Endothelial cell of umbilical vein (primary cell): Measurements from ENCODE around the gene MYDGF. TPM values are rescaled to one million over a fixed set of nuclear protein-coding genes. Genes with fewer than 3 reads are reported as not detected.

Source experiments
- BruUV-seq: library from RNA; stranded (reverse); fragments of 400-500 nt; replicated peaks from 2 replicates; lab custom pipeline; 2021; lab: Mats Ljungman, UMichigan
- CTCF ChIA-PET: fragments of 300-600, 350-600 bp; sonication (Branson Sonifier 250); formaldehyde crosslinking; loops from one replicate; lab custom pipeline; 2021; ENCODE audit warnings: antibody characterized with exemption, inconsistent platforms; lab: Charles Lee
- POLR2A ChIA-PET: fragments of 300-600, 350-600 bp; sonication (Branson Sonifier 250); formaldehyde crosslinking; loops from one replicate; lab custom pipeline; 2021; ENCODE audit warnings: antibody characterized with exemption, inconsistent platforms; lab: Charles Lee
- DNase-seq: peaks from one replicate; pipeline ENCODE4 v3.0.0-alpha.2; 2011; ENCODE audit warnings: low read depth, low spot score
- FAIRE-seq: peaks from 2 replicates; lab custom pipeline; 2011; peaks lifted over from hg19 to GRCh38; lab: Jason Lieb, UNC
- H2AFZ ChIP-seq: 2 replicates; pipeline ENCODE4 v1.6.0; 2012; ENCODE audit warnings: low read depth, low read length, control low read depth, inconsistent platforms
- H3K27ac ChIP-seq: 2 replicates; pipeline ENCODE4 v1.5.1; 2011; ENCODE audit warnings: low read depth, mild to moderate bottlenecking, control low read depth, low read length, moderate library complexity; ENCODE audit not compliant: insufficient read depth
- H3K27me3 ChIP-seq, 2 experiments: 2 replicates each; pipeline versions ENCODE4 v1.6.0 to v1.6.1; 2011; ENCODE audit warnings: low read length in 2 of 2, mixed read lengths in 1 of 2; ENCODE audit not compliant: control insufficient read depth in 2 of 2, insufficient read depth in 2 of 2
- H3K36me3 ChIP-seq, 2 experiments: 2 replicates in 1 of 2; 3 replicates in 1 of 2; pipeline ENCODE4 v1.5.1; 2011; ENCODE audit warnings: low read length in 2 of 2, mild to moderate bottlenecking in 1 of 2, moderate library complexity in 1 of 2; ENCODE audit not compliant: control insufficient read depth in 2 of 2, insufficient read depth in 2 of 2; ENCODE audit errors: extremely low read depth in 1 of 2
- H3K4me1 ChIP-seq: 3 replicates; pipeline ENCODE4 v1.5.1; 2011; ENCODE audit warnings: mild to moderate bottlenecking, low read length; ENCODE audit not compliant: control insufficient read depth, insufficient read depth; ENCODE audit errors: extremely low read depth
- H3K4me2 ChIP-seq: 2 replicates; pipeline ENCODE4 v1.6.1; 2011; ENCODE audit warnings: low read length, control low read depth, mixed read lengths; ENCODE audit not compliant: insufficient read depth
- H3K4me3 ChIP-seq, 3 experiments: fragments of 200-600 bp in 1 of 3; sonication (generic), shearing (Covaris generic) in 1 of 3; replicated peaks in 1 of 3; 2 replicates each; pipeline ENCODE4 v1.5.1; 2011 to 2016; ENCODE audit warnings: control low read depth in 3 of 3, low read length in 3 of 3, mild to moderate bottlenecking in 2 of 3, inconsistent platforms in 1 of 3, low read depth in 1 of 3, moderate library complexity in 1 of 3; ENCODE audit not compliant: insufficient read depth in 1 of 3
- H3K79me2 ChIP-seq: 2 replicates; pipeline ENCODE4 v1.6.0; 2012; ENCODE audit warnings: low read length, inconsistent platforms; ENCODE audit not compliant: control insufficient read depth, insufficient read depth
- H3K9ac ChIP-seq: replicated peaks from 2 replicates; pipeline ENCODE3; 2011; ENCODE audit warnings: low read length, control low read depth; ENCODE audit not compliant: insufficient read depth; ENCODE audit errors: extremely low read depth
- H3K9me1 ChIP-seq: replicated peaks from 3 replicates; pipeline ENCODE4 v1.6.0; 2011; ENCODE audit warnings: mild to moderate bottlenecking, low read length; ENCODE audit not compliant: control insufficient read depth, insufficient read depth; ENCODE audit errors: extremely low read depth
- H3K9me3 ChIP-seq: replicated peaks from 2 replicates; pipeline ENCODE4 v1.5.1; 2012; ENCODE audit warnings: low read length, inconsistent platforms; ENCODE audit not compliant: control insufficient read depth, insufficient read depth
- H4K20me1 ChIP-seq: replicated peaks from 2 replicates; pipeline ENCODE3; 2011; ENCODE audit warnings: mild to moderate bottlenecking, low read length; ENCODE audit not compliant: control insufficient read depth, insufficient read depth; ENCODE audit errors: extremely low read depth
- CTCF ChIP-seq, 2 donors: IDR thresholded peaks; 1 replicate in 1 of 2; 2 replicates in 1 of 2; pipeline ENCODE4 v1.5.1; 2011; ENCODE audit warnings: low read length in 2 of 2, mild to moderate bottlenecking in 2 of 2, moderate library complexity in 2 of 2, control low read depth in 1 of 2, inconsistent platforms in 1 of 2, low read depth in 1 of 2; ENCODE audit not compliant: insufficient read depth in 1 of 2; ENCODE audit errors: extremely low read depth in 1 of 2
- EZH2 ChIP-seq: IDR thresholded peaks from 2 replicates; pipeline ENCODE4 v1.6.1; 2012; ENCODE audit warnings: borderline replicate concordance, low read depth, mild to moderate bottlenecking, moderate library complexity, low read length, inconsistent platforms; ENCODE audit not compliant: severe bottlenecking
- FOS ChIP-seq: IDR thresholded peaks from 2 replicates; pipeline ENCODE4 v1.6.1; 2011; ENCODE audit warnings: mild to moderate bottlenecking, low read length, moderate library complexity, borderline replicate concordance; ENCODE audit not compliant: insufficient read depth
- GATA2 ChIP-seq: IDR thresholded peaks from 2 replicates; pipeline ENCODE4 v1.7.0; 2011; ENCODE audit warnings: low read depth, mild to moderate bottlenecking, moderate library complexity, mixed read lengths, low read length; ENCODE audit not compliant: insufficient read length, insufficient read depth
- MYC ChIP-seq: IDR thresholded peaks from one replicate; pipeline ENCODE4 v1.6.1; 2011; ENCODE audit warnings: mild to moderate bottlenecking, low read depth, low read length
- POLR2A ChIP-seq: IDR thresholded peaks from 2 replicates; pipeline ENCODE4 v1.6.1; 2012; ENCODE audit warnings: low read depth, mild to moderate bottlenecking, control low read depth, low read length
- POLR2AphosphoS5 ChIP-seq: IDR thresholded peaks from 2 replicates; pipeline ENCODE4 v1.6.1; 2012; ENCODE audit warnings: low read depth, mild to moderate bottlenecking, control low read depth, low read length, moderate library complexity; ENCODE audit not compliant: insufficient read depth
- dilution Hi-C: fragments of 300-500 bp; cut with MboI; formaldehyde crosslinking; loops from one replicate; pipeline ENCODE4 v1.15.0; 2019; ENCODE audit warnings: low sequenced_read_pairs; ENCODE audit not compliant: extremely low pct_ligation_motif_present
- intact Hi-C: fragments of 100-400 bp; cut with micrococcal nuclease; formaldehyde crosslinking; loops from one replicate; pipeline ENCODE4 v1.10.0; 2022
- polyA plus RNA-seq, 4 experiments: library from polyadenylated mRNA; depleted of rRNA in 3 of 4; stranded (reverse) in 3 of 4; unstranded in 1 of 4; fragments of >200 nt; gene quantifications; 2 replicates each; pipeline versions ENCODE4 v1.2.1 to v1.2.3, GENCODE V29; 2011 to 2012; ENCODE audit warnings: missing spikeins in 1 of 4
- total RNA-seq: library from RNA; stranded (reverse); gene quantifications from 2 replicates; pipeline ENCODE4 v1.2.3, GENCODE V29; 2021

Gene MYDGF
- total and polyA plus RNA-seq, 2 donors (not counting 3 experiments of a cell fraction or from before 2014, with no cell fraction given), result 191 to 337 TPM

DNA sequence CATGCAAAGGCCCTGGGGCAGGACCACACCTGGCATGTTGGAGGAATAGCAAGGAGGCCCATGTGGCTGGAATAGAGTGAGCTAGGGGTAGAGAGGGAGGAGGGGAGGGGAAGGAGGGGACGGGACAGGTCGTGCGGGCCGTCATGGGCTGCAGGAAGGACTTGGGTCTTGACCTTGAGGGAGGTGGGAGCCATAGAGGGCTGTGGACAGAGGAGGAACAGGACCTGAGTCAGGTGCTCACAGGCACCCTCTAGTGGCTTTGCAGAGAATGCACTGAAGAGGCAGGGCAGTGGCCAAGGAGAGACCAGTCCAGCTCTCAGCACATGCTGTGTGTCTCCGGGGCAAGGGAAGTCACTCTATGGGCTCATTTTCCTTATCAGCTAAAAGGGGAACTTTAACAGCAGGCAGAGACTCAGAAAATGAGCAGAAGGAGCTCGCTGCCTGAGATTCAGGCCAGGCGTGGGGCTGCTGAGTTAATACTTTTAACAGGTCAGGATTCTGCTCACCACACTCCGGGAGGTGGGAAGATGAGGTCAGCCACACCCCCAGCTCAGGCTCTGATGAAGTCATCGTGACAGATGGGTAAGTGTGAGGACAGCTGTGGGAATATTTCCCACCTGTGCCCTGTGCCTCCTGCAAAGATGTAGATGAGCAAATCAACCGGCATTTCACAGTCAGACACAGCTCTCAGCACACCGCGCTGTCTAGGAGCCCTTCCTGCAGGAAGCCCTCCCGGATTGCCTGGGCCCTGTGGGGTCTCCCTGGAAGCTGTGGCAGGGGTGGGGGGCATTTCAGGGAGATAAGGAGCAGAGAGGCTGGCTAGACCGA is 36.8 kb downstream of the MYDGF start:
- Histone ChIP-seq H3K36me3 (no peaks in the 10 kb centered on the region), H4K20me1 (no peaks in the 10 kb centered on the region), H3K4me1 (peaks cover 29% of the 10 kb centered on the region), H3K9me1 (no peaks in the 10 kb centered on the region), H3K9me3 (no peaks in the 10 kb centered on the region), H3K9ac (no peak overlapping the region), H3K27me3 (no peaks in the 10 kb centered on the region), H3K4me2 (no peak overlapping the region), H3K4me3 (no peak overlapping the region), H3K27ac (peak overlapping the region; percentile 73), H3K79me2 (no peaks in the 10 kb centered on the region), H2AFZ (peak overlapping the region; percentile 23)
- ChIA-PET POLR2A (no interaction called here), CTCF (interaction anchor here (0.7 to 3.8 kb wide), 26 partner anchors 8 to 387 kb away, joined by 3 to 75 read pairs (median 6); partner anchors contain the start of genes PLIN5, SEMA6B and YJU2)
- BruUV-seq, result no TSS peak
- intact Hi-C loops (loop anchor here (1.0 kb wide), 1 partner anchor 74 kb away; the partner anchor contains the start of gene SEMA6B), dilution Hi-C loops (no loop called here)
- FAIRE-seq (peak; percentile 73), DNase-seq (peak; percentile 79)
- TF ChIP-seq EZH2 (no peak), CTCF (IDR thresholded peaks at IDR 0.05; ENCODE audit: extremely low read depth in 1 of 2, insufficient read depth in 1 of 2, low read depth in 1 of 2, low read length in 2 of 2) (peak; percentile 88 to 95), GATA2 (no peak), POLR2A (no peak), POLR2AphosphoS5 (peak; percentile 31), MYC (no peak), FOS (no peak)
